ENCODE data around the gene ANTKMT.

ANTKMT gene

GRCh38 chr16:735982-736453, 15.1 kb downstream of the ANTKMT start:
- Mint-ChIP-seq H3K27ac (no peak overlapping the region), H3K27me3 (ENCODE audit: low read depth, poor library complexity) (peaks cover 2% of the 10 kb centered on the region), H3K36me3 (ENCODE audit: low read depth) (peaks cover 9% of the 10 kb centered on the region), H3K4me1 (peaks cover 24% of the 10 kb centered on the region), H3K9me3 (no peaks in the 10 kb centered on the region), H3K4me3 (no peak overlapping the region)
- DNase-seq = no peak
- TF ChIP-seq CTCF (IDR thresholded peaks at IDR 0.05) = no peak

GRCh38 chr16:736936-737481, 16.1 kb downstream of the ANTKMT start:
- H3K9me3 Mint-ChIP-seq = no peaks in the 10 kb centered on the region
- no peak for DNase-seq
- H3K4me3 Mint-ChIP-seq = no peak overlapping the region
- no peak for TF ChIP-seq CTCF (IDR thresholded peaks at IDR 0.05)
- H3K27ac Mint-ChIP-seq = no peak overlapping the region
- peaks cover 9% of the 10 kb centered on the region for H3K36me3 Mint-ChIP-seq (ENCODE audit: low read depth)
- H3K4me1 Mint-ChIP-seq = peaks cover 24% of the 10 kb centered on the region
- peaks cover 2% of the 10 kb centered on the region for H3K27me3 Mint-ChIP-seq (ENCODE audit: low read depth, poor library complexity)

DNA sequence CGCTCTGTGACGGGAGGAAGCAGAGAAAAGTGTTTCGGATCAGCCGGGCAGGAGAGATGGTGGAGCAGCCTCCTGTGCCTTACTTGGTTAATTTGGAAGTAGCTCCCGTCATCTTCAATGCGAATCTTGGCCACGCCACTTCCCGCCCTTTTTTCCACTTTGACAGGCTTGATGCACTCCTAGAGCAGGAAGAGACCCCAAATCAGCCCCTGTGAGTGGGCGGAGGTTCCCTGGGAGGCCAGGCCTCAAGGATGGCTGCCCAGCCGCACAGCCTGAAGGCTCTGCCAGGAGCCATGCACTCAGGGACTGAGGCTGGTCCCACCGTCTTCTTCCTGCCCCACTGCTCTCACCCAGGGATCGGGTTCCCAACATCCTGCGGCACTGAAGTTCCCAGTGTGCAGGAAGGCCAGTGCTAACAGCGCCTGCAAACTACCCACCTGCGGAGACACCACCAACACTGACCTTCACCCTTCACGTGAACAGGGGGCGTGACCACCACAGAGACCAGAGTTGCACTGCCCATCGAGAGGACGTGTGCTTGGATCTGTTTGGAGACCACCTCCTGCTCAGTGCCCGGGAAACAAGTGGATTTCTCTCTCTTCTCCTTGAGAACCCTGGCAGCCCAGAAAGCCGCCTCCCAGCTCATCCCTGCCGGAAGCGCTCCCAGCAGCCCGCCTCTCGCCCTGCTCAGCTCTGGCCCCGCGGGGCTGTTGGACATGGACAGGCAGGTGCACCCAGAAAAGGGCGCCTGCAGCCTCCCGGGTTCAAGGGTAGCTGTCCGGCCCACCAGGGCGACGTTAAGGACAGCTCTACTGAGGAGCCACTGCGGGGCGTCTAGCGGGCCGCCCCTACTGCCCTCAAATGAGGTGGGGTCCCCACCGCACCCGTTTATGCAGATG, 18.9 kb downstream of the ANTKMT start:
- Mint-ChIP-seq H3K9me3 (no peaks in the 10 kb centered on the region), H3K4me3 (peak overlapping the region; percentile 83), H3K27ac (peak overlapping the region; percentile 61), H3K27me3 (ENCODE audit: low read depth, poor library complexity) (peaks cover 2% of the 10 kb centered on the region), H3K36me3 (ENCODE audit: low read depth) (peaks cover 9% of the 10 kb centered on the region), H3K4me1 (peaks cover 24% of the 10 kb centered on the region)
- TF ChIP-seq CTCF (IDR thresholded peaks at IDR 0.05) = no peak
- DNase-seq = no peak

DNA sequence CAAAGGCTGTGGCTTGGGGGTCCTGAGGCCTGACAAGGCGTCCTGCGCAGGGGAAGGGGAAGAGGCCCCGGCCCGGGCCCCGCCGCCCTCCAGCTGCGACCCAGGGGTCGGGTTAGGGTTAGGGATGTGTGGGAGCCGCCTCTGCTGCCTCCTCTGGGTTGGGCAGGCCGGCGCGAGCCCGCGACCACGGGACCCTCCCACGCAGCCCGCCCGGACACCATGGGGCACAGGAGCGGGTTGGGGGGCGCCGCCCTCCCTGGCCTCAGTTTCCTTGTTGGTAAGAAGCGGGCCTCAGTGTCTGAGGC, 19.5 kb downstream of the ANTKMT start:
- peak; percentile 48 for DNase-seq
- Mint-ChIP-seq H3K27me3 (ENCODE audit: low read depth, poor library complexity) (peaks cover 4% of the 10 kb centered on the region), H3K4me3 (peak overlapping the region; percentile 83), H3K36me3 (ENCODE audit: low read depth) (peaks cover 5% of the 10 kb centered on the region), H3K9me3 (no peaks in the 10 kb centered on the region), H3K27ac (no peak overlapping the region), H3K4me1 (peaks cover 24% of the 10 kb centered on the region)
- TF ChIP-seq CTCF (IDR thresholded peaks at IDR 0.05) = no peak

DNA sequence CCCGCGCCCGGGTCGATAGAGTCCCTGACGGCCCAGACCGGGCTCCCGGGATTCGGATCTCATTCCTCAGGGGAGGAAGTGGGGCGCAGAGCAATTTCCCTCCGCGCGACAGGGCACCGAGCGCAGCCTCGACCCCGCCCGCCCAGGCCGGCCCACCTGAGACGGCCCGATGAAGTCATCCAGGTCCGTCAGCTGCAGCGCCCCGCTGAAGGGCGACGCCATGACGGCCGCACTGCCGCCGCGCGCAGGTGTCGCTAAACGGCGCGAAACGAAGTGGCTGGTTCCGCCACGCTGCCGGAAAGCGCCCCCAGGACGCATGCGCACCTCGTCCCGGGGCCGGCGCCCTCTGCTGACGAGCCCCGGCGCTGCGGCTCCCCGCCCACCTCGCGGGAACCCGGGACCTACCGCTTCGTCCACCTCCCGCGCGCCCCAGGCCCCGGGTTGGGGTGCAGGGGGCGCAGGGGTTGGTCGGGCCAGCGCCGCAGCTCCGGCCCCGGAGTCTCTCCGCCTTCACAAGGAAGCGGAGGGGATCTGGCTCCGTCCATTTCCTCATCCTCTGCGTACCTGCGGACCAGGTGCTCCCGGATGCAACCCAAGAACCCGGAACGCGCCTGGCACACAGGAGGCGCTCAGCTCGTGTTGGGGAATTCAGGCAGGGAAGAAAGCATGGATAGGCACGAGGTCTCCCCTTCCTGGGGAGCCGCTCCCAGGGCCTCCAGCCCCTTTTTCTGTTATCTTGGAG, 20.0 kb downstream of the ANTKMT start, which contains the start of gene CIAO3:
Gene CIAO3, minus strand, starts transcription at position 234 of the 742 bp plus-strand sequence. Its CDS starts 12 bp downstream, at position 222.
- TF ChIP-seq CTCF (IDR thresholded peaks at IDR 0.05) = peak; percentile 87
- Mint-ChIP-seq H3K27ac (peak within 1 kb of the TSS; percentile 61), H3K4me3 (peak within 1 kb of the TSS; percentile 84), H3K9me3 (no peaks in the 10 kb centered on the region), H3K4me1 (peaks cover 24% of the 10 kb centered on the region), H3K36me3 (ENCODE audit: low read depth) (peaks cover 4% of the 10 kb centered on the region), H3K27me3 (ENCODE audit: low read depth, poor library complexity) (peaks cover 6% of the 10 kb centered on the region)
- peak; percentile 94 for DNase-seq
